OCI-LY7 (cell line): Measurements from ENCODE around the gene AMPH. TPM values are rescaled to one million over a fixed set of nuclear protein-coding genes. Genes with fewer than 3 reads are reported as not detected.

ENCODE experiments used
- BruUV-seq: library from RNA; stranded (reverse); fragments of 400-500 nt; replicated peaks from 2 replicates; lab custom pipeline; 2021; lab: Mats Ljungman, UMichigan
- CTCF ChIA-PET: fragments of 300-600 bp; sonication (Branson Sonifier 250); formaldehyde crosslinking; loops from one replicate; lab custom pipeline; 2022; ENCODE audit warnings: antibody characterized with exemption; ENCODE audit not compliant: unreplicated experiment; lab: Charles Lee
- POLR2A ChIA-PET: fragments of 300-600 bp; sonication (Branson Sonifier 250); formaldehyde crosslinking; loops from one replicate; lab custom pipeline; 2022; ENCODE audit warnings: antibody characterized with exemption; lab: Charles Lee
- DNase-seq: peaks from one replicate; pipeline ENCODE4 v3.0.0-alpha.2; 2015; ENCODE audit warnings: low spot score
- H2AFZ ChIP-seq: fragments of 200-600 bp; sonication (generic), shearing (Covaris generic); 2 replicates; pipeline ENCODE4 v1.6.1; 2014; ENCODE audit warnings: mild to moderate bottlenecking, antibody characterized with exemption, low read length, moderate library complexity
- H3K27ac ChIP-seq: fragments of 200-600 bp; sonication (generic); 2 replicates; pipeline ENCODE4 v1.5.1; 2014; ENCODE audit warnings: mixed run types, low read depth, mild to moderate bottlenecking, moderate library complexity, low read length, inconsistent platforms; ENCODE audit not compliant: poor library complexity, severe bottlenecking
- H3K36me3 ChIP-seq: fragments of 200-600 bp; sonication (generic); 2 replicates; pipeline ENCODE4 v1.6.1; 2014; ENCODE audit warnings: mild to moderate bottlenecking, antibody characterized with exemption, low read length, moderate library complexity, mixed read lengths; ENCODE audit not compliant: insufficient read depth
- H3K4me1 ChIP-seq: fragments of 200-600 bp; sonication (generic); 2 replicates; pipeline ENCODE4 v1.5.1; 2014; ENCODE audit warnings: mild to moderate bottlenecking, low read length; ENCODE audit not compliant: insufficient read depth, poor library complexity, severe bottlenecking
- H3K4me2 ChIP-seq: fragments of 200-600 bp; sonication (generic); 2 replicates; pipeline ENCODE4 v1.6.1; 2014; ENCODE audit warnings: mild to moderate bottlenecking, low read length
- H3K4me3 ChIP-seq: fragments of 200-600 bp; sonication (generic); 2 replicates; pipeline ENCODE4 v1.5.1; 2014; ENCODE audit warnings: mild to moderate bottlenecking, low read depth, low read length; ENCODE audit not compliant: poor library complexity, severe bottlenecking
- H3K79me2 ChIP-seq: fragments of 200-600 bp; sonication (generic); 2 replicates; pipeline ENCODE4 v1.6.1; 2016; ENCODE audit warnings: low read depth, mild to moderate bottlenecking, low read length, moderate library complexity, mixed read lengths; ENCODE audit not compliant: insufficient read depth
- H3K9me2 ChIP-seq: fragments of 200-600 bp; sonication (generic); 2 replicates; pipeline ENCODE4 v1.6.1; 2016; ENCODE audit warnings: mild to moderate bottlenecking, low read length, mixed read lengths; ENCODE audit not compliant: insufficient read depth
- H3K9me3 ChIP-seq: fragments of 200-600 bp; sonication (generic); 2 replicates; pipeline ENCODE4 v1.6.1; 2014; ENCODE audit warnings: mild to moderate bottlenecking, mixed run types, low read length, mixed read lengths
- H4K20me1 ChIP-seq: fragments of 200-600 bp; sonication (generic); 2 replicates; pipeline ENCODE4 v1.6.1; 2014; ENCODE audit warnings: mild to moderate bottlenecking, antibody characterized with exemption, low read length, moderate library complexity, mixed read lengths; ENCODE audit not compliant: insufficient read depth
- CTCF ChIP-seq: fragments of 200-600 bp; sonication (generic); conservative IDR thresholded peaks from 2 replicates; pipeline ENCODE4 v1.5.1; 2014; ENCODE audit warnings: mild to moderate bottlenecking, antibody characterized with exemption, low read length, moderate library complexity, mixed read lengths
- EZH2phosphoT487 ChIP-seq: fragments of 200-600 bp; sonication (generic); IDR thresholded peaks from 2 replicates; pipeline ENCODE4 v1.6.1; 2018; ENCODE audit warnings: low read depth, borderline replicate concordance, mild to moderate bottlenecking, mixed run types, antibody characterized with exemption, low read length, moderate library complexity, mixed read lengths
- intact Hi-C: fragments of 100-400 bp; cut with micrococcal nuclease; formaldehyde crosslinking; loops from one replicate; pipeline ENCODE4 v1.10.0; 2022; ENCODE audit not compliant: unreplicated experiment
- total RNA-seq, 2 experiments: library from RNA; depleted of rRNA in 1 of 2; stranded (reverse); fragments of >200 nt in 1 of 2; shearing (Covaris generic) in 1 of 2; gene quantifications; 2 replicates each; pipeline ENCODE4 v1.2.3, GENCODE V29; 2014 to 2022

The AMPH gene
- total RNA-seq, 2 experiments from 2014 or later = not detected

- no peak for TF ChIP-seq EZH2phosphoT487
- no peak for DNase-seq
- ChIA-PET CTCF (no interaction called here), POLR2A (interaction anchor here (0.6 kb wide), 1 partner anchor 8 kb away, joined by 4 read pairs; no protein-coding TSS in a partner anchor)
- Histone ChIP-seq H3K9me2 (no peaks in the 10 kb centered on the region), H3K9me3 (no peaks in the 10 kb centered on the region), H3K79me2 (no peaks in the 10 kb centered on the region), H2AFZ (no peak overlapping the region), H3K4me3 (no peak overlapping the region), H3K27ac (no peak overlapping the region), H3K36me3 (no peaks in the 10 kb centered on the region), H4K20me1 (no peaks in the 10 kb centered on the region), H3K4me2 (no peak overlapping the region), H3K4me1 (no peaks in the 10 kb centered on the region)
- BruUV-seq = no TSS peak
- intact Hi-C loops = loop anchor here (1.0 kb wide), 1 partner anchor 262 kb away; no protein-coding TSS in a partner anchor
Measured at GRCh38 chr7:38659931-38660330, 28.8 kb upstream of the AMPH start.

- CTCF ChIA-PET = no interaction called here
- intact Hi-C loops = no loop called here
- no TSS peak for BruUV-seq
- no peak overlapping the region for H3K4me3 ChIP-seq
- H2AFZ ChIP-seq = no peak overlapping the region
- TF ChIP-seq CTCF (no peak), EZH2phosphoT487 (no peak)
- H3K27ac ChIP-seq = no peak overlapping the region
- no peaks in the 10 kb centered on the region for H4K20me1 ChIP-seq
- no peaks in the 10 kb centered on the region for H3K36me3 ChIP-seq
- H3K9me3 ChIP-seq = no peaks in the 10 kb centered on the region
- H3K4me2 ChIP-seq = no peak overlapping the region
- POLR2A ChIA-PET = no interaction called here
- H3K79me2 ChIP-seq = no peaks in the 10 kb centered on the region
- DNase-seq = no peak
- H3K4me1 ChIP-seq = no peaks in the 10 kb centered on the region
- no peaks in the 10 kb centered on the region for H3K9me2 ChIP-seq
Measured at GRCh38 chr7:38658921-38659320, 27.7 kb upstream of the AMPH start.

- no peak overlapping the region for H2AFZ ChIP-seq
- H3K4me2 ChIP-seq = no peak overlapping the region
- BruUV-seq = no TSS peak
- H3K79me2 ChIP-seq = no peaks in the 10 kb centered on the region
- ChIA-PET POLR2A (interaction anchor here (0.6 kb wide), 1 partner anchor 44 kb away, joined by 3 read pairs; no protein-coding TSS in a partner anchor), CTCF (no interaction called here)
- TF ChIP-seq CTCF (no peak), EZH2phosphoT487 (no peak)
- DNase-seq = no peak
- no peak overlapping the region for H3K4me3 ChIP-seq
- H3K27ac ChIP-seq = no peak overlapping the region
- no peaks in the 10 kb centered on the region for H3K36me3 ChIP-seq
- H3K9me3 ChIP-seq = no peaks in the 10 kb centered on the region
- no peaks in the 10 kb centered on the region for H4K20me1 ChIP-seq
- no peaks in the 10 kb centered on the region for H3K9me2 ChIP-seq
- intact Hi-C loops = no loop called here
- no peaks in the 10 kb centered on the region for H3K4me1 ChIP-seq
Measured at GRCh38 chr7:38656968-38657367, 25.8 kb upstream of the AMPH start.
